ENCODE measurements around the gene APCDD1L.

APCDD1L gene

DNA sequence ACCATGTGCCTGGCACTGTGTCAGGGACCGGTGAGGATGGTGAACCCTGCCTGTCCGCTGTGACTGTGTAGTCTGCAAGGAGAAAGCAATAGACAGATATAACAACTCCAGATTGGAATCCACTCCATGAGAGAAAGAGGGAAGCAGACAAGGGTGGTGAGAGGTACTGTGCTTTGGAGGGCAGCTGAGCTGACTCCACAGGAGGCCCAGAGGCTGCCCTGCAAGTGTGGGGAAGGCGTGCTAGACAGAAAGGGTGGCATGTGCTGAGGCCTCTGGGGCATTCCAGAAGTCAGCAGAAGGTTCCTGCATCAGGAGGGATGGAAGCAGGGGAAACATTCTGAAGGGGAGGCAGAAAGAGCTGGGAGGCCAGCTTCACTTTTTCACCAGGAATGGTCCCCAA lies 39.3 kb upstream of the APCDD1L start:
- no peak overlapping the region for H3K4me2 ChIP-seq (ENCODE audit: low read depth, low read length, poor library complexity, severe bottlenecking)
- H3K9ac ChIP-seq (ENCODE audit: low read depth, low read length, poor library complexity, severe bottlenecking) = no peak overlapping the region
- no peaks in the 10 kb centered on the region for H3K27me3 ChIP-seq (ENCODE audit: insufficient read depth, low read length, poor library complexity, severe bottlenecking)
- H3K4me3 ChIP-seq (ENCODE audit: low read length, poor library complexity, severe bottlenecking) = no peak overlapping the region
- no peaks in the 10 kb centered on the region for H3K4me1 ChIP-seq (ENCODE audit: insufficient read depth, low read length, poor library complexity, severe bottlenecking)
- H2AFZ ChIP-seq (ENCODE audit: low read length) = no peak overlapping the region
- no peaks in the 10 kb centered on the region for H3F3A ChIP-seq (ENCODE audit: low read depth)
- no peaks in the 10 kb centered on the region for H3K9me3 ChIP-seq (ENCODE audit: insufficient read depth, low read depth, low read length)
- H3K79me2 ChIP-seq (ENCODE audit: insufficient read depth, low read length) = no peaks in the 10 kb centered on the region
- H4K20me1 ChIP-seq (ENCODE audit: insufficient read depth, low read length, poor library complexity, severe bottlenecking) = no peaks in the 10 kb centered on the region
- H3K9me2 ChIP-seq (replicated peaks; ENCODE audit: low read depth, low read length) = no peaks in the 10 kb centered on the region
- H3K36me3 ChIP-seq (ENCODE audit: insufficient read depth, low read length) = no peaks in the 10 kb centered on the region
- no peak for TF ChIP-seq EZH2phosphoT487 (IDR thresholded peaks at IDR 0.05; ENCODE audit: borderline replicate concordance)
- TF ChIP-seq, protein P1, sequence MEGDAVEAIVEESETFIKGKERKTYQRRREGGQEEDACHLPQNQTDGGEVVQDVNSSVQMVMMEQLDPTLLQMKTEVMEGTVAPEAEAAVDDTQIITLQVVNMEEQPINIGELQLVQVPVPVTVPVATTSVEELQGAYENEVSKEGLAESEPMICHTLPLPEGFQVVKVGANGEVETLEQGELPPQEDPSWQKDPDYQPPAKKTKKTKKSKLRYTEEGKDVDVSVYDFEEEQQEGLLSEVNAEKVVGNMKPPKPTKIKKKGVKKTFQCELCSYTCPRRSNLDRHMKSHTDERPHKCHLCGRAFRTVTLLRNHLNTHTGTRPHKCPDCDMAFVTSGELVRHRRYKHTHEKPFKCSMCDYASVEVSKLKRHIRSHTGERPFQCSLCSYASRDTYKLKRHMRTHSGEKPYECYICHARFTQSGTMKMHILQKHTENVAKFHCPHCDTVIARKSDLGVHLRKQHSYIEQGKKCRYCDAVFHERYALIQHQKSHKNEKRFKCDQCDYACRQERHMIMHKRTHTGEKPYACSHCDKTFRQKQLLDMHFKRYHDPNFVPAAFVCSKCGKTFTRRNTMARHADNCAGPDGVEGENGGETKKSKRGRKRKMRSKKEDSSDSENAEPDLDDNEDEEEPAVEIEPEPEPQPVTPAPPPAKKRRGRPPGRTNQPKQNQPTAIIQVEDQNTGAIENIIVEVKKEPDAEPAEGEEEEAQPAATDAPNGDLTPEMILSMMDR (conservative IDR thresholded peaks at IDR 0.05; ENCODE audit: low read length) = no peak

DNA sequence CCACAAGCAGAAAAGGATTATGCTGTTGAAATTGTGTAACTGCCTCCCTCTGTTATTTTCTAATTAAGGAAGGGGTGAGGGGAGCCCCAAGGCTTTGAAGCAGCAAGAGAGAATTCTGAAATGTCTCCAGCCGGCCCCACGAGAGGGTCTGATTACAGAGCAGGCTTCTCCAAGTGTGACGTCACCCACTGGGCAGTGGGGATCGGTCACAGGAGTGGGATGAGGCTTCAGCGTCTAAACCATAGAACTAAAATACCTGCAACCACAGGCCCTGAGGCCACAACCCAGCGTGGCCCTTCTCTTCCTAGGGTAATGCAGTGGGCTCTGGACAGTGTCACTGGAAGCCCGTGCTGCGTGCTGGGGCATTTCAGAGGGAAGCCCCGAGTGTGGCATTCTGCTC lies 38.6 kb upstream of the APCDD1L start:
- H2AFZ ChIP-seq (ENCODE audit: low read length) = no peak overlapping the region
- H3K36me3 ChIP-seq (ENCODE audit: insufficient read depth, low read length) = no peaks in the 10 kb centered on the region
- H3K27me3 ChIP-seq (ENCODE audit: insufficient read depth, low read length, poor library complexity, severe bottlenecking) = no peaks in the 10 kb centered on the region
- H3K4me3 ChIP-seq (ENCODE audit: low read length, poor library complexity, severe bottlenecking) = no peak overlapping the region
- no peaks in the 10 kb centered on the region for H4K20me1 ChIP-seq (ENCODE audit: insufficient read depth, low read length, poor library complexity, severe bottlenecking)
- TF ChIP-seq, protein P1 (conservative IDR thresholded peaks at IDR 0.05; ENCODE audit: low read length) = no peak
- no peak for TF ChIP-seq EZH2phosphoT487 (IDR thresholded peaks at IDR 0.05; ENCODE audit: borderline replicate concordance)
- no peaks in the 10 kb centered on the region for H3F3A ChIP-seq (ENCODE audit: low read depth)
- H3K4me1 ChIP-seq (ENCODE audit: insufficient read depth, low read length, poor library complexity, severe bottlenecking) = no peaks in the 10 kb centered on the region
- no peak overlapping the region for H3K9ac ChIP-seq (ENCODE audit: low read depth, low read length, poor library complexity, severe bottlenecking)
- no peak overlapping the region for H3K4me2 ChIP-seq (ENCODE audit: low read depth, low read length, poor library complexity, severe bottlenecking)
- no peaks in the 10 kb centered on the region for H3K79me2 ChIP-seq (ENCODE audit: insufficient read depth, low read length)
- no peaks in the 10 kb centered on the region for H3K9me3 ChIP-seq (ENCODE audit: insufficient read depth, low read depth, low read length)
- no peaks in the 10 kb centered on the region for H3K9me2 ChIP-seq (replicated peaks; ENCODE audit: low read depth, low read length)

DNA sequence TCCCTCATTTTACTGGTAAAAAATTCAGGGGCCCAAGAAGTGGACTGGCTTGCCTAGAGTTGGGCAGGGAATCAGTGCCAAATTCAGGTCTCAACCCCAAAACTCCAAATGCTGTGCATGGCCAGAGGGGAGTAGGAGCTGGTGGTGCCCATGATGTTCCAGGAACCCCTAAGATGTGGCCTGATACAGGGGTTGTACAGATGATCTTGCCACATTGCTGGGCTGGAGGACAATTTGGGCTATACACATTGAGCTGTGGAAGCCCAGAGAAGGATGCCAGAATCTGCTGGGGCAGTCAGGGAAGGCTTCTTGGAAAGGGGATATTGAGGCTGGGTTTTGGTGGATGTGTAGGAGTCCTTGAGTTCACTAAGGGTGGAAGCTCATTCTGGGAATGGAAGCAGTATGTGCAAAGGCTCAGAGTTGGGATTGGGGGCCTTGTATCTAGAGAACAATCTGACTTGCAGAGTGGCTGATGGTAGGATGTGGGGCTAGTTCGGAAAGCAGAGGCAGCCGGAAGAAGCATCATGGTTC lies 38.0 kb upstream of the APCDD1L start:
- no peak overlapping the region for H3K4me2 ChIP-seq (ENCODE audit: low read depth, low read length, poor library complexity, severe bottlenecking)
- H3K4me1 ChIP-seq (ENCODE audit: insufficient read depth, low read length, poor library complexity, severe bottlenecking) = no peaks in the 10 kb centered on the region

More for the DNA sequence above, 38.0 kb upstream of the APCDD1L start:
- Histone ChIP-seq H3K4me3 (ENCODE audit: low read length, poor library complexity, severe bottlenecking) (no peak overlapping the region), H2AFZ (ENCODE audit: low read length) (no peak overlapping the region), H3F3A (ENCODE audit: low read depth) (no peaks in the 10 kb centered on the region), H3K36me3 (ENCODE audit: insufficient read depth, low read length) (no peaks in the 10 kb centered on the region), H3K79me2 (ENCODE audit: insufficient read depth, low read length) (no peaks in the 10 kb centered on the region), H3K9me3 (ENCODE audit: insufficient read depth, low read depth, low read length) (no peaks in the 10 kb centered on the region), H3K9me2 (replicated peaks; ENCODE audit: low read depth, low read length) (no peaks in the 10 kb centered on the region), H4K20me1 (ENCODE audit: insufficient read depth, low read length, poor library complexity, severe bottlenecking) (no peaks in the 10 kb centered on the region), H3K27me3 (ENCODE audit: insufficient read depth, low read length, poor library complexity, severe bottlenecking) (no peaks in the 10 kb centered on the region), H3K9ac (ENCODE audit: low read depth, low read length, poor library complexity, severe bottlenecking) (no peak overlapping the region)
- TF ChIP-seq, protein P1 (conservative IDR thresholded peaks at IDR 0.05; ENCODE audit: low read length) = no peak
- TF ChIP-seq EZH2phosphoT487 (IDR thresholded peaks at IDR 0.05; ENCODE audit: borderline replicate concordance) = no peak

All from Loucy (cell line).